NCI-H146 treated with DMSO at 0.1 percent for 48 hours (cell line): ENCODE data around the gene POLR1C.
"Not testable (repeated sequence)": the region's sequence is repeated elsewhere in the genome, so short reads cannot be mapped to it uniquely, and the experiment has no call there.

Experiments used
- DNase-seq: peaks from one replicate; lab custom pipeline; 2025; ENCODE audit not compliant: unreplicated experiment; lab: John Stamatoyannopoulos, UW

Gene POLR1C

GRCh38 chr6:43547222-43547621 is 30.3 kb downstream of the POLR1C start:
- DNase-seq: no peak

DNA sequence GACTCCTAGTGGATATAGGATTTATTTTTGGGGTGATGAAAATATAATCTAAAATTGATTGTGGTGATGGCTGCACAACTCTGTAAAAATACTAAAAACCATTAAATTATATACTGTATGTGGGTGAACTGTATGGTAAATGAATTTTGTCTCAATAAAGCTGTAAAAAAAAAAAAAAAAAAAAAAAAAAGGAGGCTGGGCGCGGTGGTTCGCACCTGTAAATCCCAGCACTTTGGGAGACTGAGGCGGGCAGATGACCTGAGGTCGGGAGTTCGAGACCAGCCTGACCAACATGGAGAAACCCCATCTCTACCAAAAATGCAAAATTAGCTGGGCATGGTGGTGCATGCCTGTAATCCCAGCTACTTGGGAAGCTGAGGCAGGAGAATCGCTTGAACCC is 40.7 kb downstream of the POLR1C start:
- DNase-seq: not testable (repeated sequence)

GRCh38 chr6:43559328-43559727 is 42.4 kb downstream of the POLR1C start:
- DNase-seq: no peak

DNA sequence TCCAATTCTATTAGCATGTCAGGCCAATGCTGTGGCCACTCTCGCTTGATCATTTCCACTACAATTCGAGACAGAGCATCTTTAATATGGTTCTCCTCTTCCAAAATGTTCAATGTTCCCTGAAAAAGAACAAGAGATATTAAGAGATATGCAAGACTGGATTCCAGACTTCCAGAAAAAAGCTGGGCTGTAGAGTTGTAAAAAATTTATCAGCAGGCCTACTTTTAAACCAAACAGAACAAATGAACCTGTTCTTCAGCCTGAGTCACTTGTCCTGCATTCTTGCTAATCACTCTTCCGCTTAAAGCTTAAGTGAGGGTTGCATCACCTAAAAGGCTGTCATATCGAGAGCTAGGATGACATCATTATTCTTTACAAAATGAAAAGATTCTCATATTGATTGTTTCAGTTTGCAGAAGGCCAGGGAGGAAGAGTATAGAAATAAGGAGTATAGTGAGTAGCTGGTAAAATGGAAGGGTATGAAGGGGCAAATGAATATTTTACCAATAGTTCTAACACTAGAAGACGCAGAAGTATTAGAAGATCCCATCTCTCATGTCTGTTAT is 54.1 kb downstream of the POLR1C start:
- DNase-seq: no peak
